GM18951 (cell line): ENCODE measurements around the gene PYGB.

Experiments
- POLR2A ChIP-seq: IDR thresholded peaks from 4 replicates; pipeline ENCODE4 v1.6.1; 2011; ENCODE audit warnings: mild to moderate bottlenecking; ENCODE audit not compliant: insufficient read length, insufficient read depth; ENCODE audit errors: extremely low read depth
- in situ Hi-C: fragments of 300-500 bp; cut with MboI; formaldehyde crosslinking; loops from one replicate; pipeline ENCODE4 v1.12.0; 2022; ENCODE audit warnings: low sequenced_read_pairs, mixed read lengths, inconsistent platforms; ENCODE audit not compliant: unreplicated experiment

Gene PYGB

DNA sequence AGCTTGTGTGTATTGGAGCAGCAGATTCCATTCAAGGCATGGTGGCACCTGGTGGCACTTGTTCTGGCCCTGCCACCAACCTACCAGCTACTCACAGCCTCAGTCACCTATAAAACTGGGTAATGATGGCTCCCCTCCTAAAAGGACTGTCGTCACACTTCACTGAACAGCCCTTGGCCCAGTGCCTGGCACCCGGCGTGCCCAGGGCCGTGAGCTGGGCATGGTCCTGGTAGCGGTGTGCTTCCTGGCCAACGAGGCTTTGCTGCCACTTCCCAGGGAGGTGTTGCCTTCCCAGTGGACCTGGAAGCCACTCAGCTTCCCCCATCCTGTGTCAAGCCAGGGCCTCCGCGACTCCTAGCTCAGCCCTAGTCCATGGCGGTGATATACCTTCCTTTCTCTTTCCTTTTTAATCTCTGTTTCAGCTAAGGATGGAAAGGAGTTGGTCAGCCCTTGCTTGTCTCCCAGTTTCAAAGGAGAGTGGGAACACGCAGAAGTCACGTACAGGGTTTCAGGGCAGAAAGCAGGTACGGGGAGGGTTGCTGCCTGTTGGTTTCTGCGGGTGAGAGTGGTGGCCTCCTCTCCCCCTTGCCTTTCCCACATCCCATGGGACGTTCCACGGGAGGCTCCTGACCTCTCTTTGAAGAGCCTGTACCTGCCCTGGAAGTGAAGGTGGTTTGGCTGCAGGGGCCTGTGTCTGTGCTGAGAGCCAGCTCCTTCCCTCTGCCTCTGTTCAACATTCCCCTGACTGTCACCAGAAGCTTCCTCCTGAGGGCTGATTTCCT, 26.9 kb upstream of the PYGB start:
- TF ChIP-seq POLR2A, result no peak
- in situ Hi-C loops, result no loop called here

DNA sequence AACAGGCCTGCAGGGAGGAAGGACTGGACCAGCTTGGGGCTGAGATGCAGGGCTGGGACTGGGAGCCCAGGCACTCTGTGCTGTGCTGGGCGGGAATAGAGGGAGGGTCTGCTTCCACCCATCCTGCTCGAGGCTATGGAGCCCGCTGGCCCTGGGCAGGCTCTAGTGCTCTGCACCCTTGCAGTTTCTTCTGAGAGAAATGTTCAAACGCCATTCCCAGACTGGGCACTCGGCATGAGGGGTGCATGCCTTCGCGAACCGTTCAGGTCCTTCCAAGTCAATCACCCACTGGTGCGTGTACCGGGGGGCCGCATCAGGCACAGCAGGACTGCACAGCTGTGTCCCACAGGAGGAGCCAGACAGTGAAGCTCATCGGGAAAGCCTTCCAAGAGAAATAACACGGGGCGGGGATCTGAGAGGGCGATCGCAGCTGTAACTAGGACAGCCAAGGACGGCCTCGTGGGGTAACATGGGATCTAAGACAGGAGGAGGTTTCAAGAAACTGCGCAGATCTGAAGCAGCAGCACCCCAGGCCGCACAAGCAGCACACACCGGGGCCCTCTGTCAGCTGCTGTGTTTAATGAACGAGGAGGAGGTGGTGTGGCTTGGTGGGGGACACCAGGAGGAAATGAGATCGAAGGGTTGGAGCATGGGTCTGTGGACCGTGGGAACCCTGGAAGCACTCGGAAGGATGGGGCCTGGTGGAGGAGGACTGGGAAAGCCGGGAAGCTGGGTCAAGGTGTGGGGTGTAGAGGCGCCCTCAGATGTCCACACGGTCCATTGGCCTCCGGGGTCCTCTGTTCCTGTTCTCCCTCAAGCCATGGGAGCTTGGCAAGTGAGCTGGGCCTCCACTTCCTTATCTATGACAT, 26.1 kb upstream of the PYGB start:
- TF ChIP-seq POLR2A, result no peak
- in situ Hi-C loops, result no loop called here

DNA sequence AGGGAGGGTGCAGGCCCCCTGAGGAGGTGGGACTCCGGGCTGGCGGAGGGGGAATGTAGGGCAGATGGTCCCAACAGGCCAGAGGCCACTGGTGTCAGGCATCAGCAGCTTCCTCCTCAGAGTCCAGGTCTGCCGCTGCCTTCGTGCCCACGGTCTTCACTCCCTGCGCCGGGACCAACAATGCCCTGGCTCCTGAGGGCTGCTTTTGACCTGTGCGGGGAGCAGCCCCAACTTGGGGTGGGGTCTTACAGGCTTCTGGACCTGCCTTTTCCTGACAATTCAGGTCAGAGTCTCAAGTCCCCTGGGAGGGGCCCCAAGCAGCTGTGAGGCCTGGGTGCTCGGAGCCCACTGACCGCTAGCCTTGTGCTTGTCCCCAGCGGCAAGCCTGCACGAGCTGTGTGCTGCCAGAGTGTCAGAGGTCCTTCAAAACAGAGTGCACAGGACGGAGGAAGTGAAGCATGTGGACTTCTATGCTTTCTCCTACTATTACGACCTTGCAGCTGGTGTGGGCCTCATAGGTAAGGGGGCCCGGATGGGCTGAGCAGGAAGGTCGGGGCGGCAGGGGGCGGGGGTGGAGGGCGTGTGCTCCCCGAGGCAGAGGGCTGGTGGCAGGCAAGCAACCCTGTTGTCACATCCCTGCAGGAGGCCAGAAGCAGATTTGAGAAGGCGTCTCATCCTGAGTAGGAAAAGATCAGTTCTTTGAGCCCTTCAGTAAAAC, 25.3 kb upstream of the PYGB start:
- TF ChIP-seq POLR2A, result no peak
- in situ Hi-C loops, result no loop called here

DNA sequence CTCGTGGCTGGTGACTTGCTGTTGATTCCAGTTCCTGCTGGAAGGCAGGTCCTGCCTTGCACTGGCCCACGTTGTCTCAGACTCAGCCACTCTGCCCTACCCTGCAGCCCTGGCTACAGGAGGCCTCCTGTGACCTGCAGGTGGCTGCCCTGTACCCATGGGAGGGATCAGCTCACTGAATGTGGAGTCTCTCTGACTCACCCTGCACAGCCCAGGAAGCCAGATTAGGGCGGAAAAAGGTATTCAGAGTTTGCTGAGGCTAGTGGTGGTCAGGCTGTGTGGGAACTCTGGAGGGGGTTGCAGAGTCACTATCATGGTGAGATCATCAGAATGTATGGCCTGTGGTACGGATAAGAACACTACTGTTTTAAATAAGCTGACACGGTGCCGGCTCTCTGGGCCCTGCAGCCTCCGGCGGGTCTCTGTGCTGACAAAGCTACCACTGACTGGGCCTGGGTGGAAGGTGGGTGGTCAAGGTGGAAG, 24.7 kb upstream of the PYGB start:
- in situ Hi-C loops, result no loop called here
- no peak for TF ChIP-seq POLR2A

DNA sequence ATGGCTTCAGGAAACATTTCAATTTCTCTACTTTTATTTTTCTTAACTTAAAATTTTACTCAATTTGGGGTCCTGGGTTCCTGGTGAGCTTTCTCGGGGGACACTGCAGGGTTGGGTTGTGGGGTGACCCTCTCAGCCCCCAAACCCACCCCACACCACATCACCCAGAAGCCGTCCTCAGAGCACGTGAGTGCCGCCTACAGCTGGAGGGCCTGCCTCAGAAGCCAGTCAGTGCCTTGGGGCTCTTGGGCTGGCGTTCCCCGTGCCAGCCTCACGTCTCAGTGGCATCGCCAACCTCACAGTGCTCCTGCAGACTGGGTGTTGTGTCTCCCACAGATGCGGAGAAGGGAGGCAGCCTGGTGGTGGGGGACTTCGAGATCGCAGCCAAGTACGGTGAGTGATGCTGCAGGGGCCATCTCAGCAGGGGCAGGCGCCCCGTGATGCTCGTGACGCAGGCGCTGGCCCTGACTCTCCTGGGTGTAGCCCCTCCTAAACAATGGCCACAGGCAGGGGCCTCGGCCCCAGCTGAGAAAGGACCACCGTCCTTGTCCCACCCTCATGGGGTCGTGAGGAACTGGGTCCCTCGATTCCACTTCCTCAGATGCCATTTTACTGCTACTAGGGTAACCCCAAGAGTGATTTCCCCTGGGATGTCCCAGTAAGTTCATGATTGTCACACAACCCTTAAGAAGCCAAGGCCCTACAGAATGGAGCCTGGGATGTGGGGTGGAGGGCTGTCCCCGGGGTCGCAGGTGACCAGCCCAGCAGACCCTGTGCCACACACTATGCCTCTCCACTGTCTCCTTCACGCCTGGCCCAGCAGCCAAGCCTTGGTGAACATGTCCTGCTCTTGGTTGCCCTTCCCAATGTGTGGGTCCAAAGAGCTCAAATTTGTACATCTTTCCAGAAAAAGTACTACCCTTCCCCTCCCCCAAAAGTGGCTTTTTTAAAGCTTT, 23.8 kb upstream of the PYGB start:
- in situ Hi-C loops, result no loop called here
- no peak for TF ChIP-seq POLR2A

DNA sequence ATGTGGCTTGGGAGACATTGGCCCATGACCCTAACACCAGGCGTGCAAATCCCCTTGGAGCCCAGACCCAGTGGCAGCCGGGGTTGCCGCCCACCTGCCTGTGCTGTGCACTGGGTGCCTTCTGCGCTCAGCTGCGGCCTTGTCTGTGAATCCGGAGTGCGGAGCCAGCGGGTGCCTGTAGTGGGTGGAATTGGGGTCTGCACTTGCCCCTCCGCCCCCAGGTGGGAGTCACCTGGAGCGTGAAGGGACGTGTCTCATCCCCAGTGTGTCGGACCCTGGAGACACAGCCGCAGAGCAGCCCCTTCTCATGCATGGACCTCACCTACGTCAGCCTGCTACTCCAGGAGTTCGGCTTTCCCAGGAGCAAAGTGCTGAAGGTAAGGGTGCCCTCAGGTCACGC, 22.9 kb upstream of the PYGB start:
- no peak for TF ChIP-seq POLR2A
- in situ Hi-C loops, result no loop called here

DNA sequence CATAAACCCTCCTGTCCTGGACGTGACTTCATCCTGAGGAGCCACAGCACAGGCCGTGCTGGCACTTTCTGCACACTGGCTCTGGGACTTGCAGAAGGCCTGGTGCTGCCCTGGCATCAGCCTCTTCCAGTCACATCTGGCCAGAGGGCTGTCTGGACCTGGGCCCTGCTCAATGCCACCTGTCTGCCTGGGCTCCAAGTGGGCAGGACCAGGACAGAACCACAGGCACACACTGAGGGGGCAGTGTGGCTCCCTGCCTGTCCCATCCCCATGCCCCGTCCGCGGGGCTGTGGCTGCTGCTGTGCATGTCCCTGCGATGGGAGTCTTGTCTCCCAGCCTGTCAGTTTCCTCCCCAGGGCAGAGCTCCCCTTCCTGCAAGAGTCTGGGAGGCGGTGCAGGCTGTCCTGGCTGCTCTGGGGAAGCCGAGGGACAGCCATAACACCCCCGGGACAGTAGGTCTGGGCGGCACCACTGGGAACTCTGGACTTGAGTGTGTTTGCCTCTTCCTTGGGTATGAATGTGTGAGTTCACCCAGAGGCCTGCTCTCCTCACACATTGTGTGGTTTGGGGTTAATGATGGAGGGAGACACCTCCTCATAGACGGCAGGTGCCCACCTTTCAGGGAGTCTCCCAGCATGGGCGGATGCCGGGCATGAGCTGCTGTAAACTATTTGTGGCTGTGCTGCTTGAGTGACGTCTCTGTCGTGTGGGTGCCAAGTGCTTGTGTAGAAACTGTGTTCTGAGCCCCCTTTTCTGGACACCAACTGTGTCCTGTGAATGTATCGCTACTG, 22.0 kb upstream of the PYGB start:
- TF ChIP-seq POLR2A, result no peak
- in situ Hi-C loops, result no loop called here

DNA sequence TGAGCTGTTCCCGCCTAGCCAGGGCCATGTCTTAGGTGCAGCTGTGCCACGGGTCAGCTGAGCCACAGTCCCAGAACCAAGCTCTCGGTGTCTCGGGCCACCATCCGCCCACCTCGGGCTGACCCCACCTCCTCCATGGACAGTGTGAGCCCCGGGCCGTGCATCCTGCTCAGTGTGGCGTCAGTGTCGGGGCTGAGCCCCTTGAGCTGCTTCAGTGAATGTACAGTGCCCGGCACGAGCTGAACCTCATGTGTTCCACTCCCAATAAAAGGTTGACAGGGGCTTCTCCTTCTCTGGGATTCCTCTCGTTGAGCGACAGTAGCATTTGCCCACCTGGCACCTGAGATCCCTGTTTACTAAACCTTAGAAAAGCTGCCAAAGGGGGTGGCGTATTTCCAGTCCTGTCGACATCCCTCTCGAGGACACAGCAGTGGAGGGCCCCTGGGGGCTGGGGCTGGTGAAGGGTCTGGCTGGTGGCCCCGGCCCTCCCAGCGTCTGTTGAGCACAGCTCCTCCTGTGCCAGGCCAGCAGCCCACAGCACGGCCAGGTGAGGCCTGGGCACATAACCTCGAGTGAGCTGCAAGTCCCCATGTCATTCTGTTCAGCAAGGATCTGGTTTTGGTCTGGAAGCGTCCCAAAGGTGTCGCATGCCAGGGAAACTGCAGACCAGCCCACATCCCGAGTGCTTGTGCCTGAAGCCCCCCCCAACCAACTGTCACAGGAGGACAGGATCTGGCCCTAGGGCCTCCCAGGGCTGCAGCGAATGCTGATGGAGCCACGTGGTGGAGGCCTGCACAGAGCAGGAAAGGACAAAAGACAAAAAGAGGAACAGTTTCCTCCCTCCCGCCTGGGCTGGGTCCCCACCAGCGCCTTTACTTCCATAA, 21.2 kb upstream of the PYGB start:
- in situ Hi-C loops, result no loop called here
- no peak for TF ChIP-seq POLR2A

DNA sequence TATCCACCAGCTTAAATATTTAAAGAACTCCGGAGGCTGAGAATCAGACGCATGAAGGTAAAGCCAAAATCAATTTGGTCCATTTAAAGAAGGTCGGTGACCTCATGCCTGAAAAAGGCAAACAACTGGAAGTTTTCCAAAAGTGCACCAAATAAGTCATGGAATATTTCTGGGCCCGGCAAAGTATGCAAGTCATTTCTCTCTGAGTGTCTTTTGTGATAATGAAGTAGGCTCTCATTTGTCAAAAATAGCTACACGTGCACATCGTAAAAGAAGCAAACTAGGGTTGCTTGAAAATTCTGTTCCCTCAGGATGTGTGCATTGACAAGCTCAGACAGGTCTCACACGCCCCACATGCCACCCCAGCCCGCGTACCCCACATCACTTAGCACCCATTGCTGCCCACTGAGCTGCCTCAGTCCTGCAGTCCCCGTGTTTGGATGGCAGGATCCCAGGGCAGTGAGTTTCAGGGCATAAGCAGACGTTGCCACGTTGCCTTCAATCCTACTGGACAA, 20.5 kb upstream of the PYGB start:
- in situ Hi-C loops, result no loop called here
- no peak for TF ChIP-seq POLR2A

DNA sequence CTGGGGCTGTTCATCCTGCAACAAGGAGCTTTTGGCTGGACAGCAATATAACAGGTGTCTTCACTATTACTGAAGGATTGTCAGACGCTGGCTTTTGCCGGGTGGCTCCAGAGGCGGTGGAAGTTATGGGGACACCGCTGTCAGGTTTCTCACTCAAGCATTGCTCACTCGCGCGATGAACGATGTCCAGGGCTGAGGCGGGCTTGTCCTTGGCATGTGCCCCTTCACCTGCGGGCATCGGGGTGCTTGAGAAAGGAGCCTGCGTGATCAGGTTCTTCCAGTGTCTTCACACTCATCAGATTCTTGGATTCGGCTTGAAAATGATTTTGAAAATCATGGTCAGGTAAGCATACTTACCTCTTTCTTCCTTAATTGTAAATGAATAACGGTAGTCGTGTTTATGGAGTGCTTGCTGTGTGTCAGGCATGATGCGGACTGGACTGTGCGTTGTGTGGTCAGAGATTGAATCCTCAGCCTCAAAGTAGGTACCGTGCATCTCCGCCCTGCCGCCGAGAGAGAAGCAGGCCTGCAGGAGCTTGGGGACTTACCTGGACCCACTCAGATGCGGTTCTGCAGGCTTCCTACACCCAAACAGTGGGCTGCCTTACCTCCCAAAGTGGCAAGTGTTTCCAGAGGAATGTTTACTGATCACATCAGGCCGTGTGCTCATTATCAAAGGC, 18.3 kb upstream of the PYGB start:
- in situ Hi-C loops, result no loop called here
- no peak for TF ChIP-seq POLR2A
